IMR-90 (cell line): ENCODE data around the gene IL2RA. TPM values are rescaled to one million over a fixed set of nuclear protein-coding genes. Genes with fewer than 3 reads are reported as not detected.

Experiments used
- ATAC-seq: fragments of 200-7000 bp; cut with Tn5 transposase; 2 replicates; pipeline ENCODE4 v1.9.1; 2020; ENCODE audit warnings: low read depth, mild to moderate bottlenecking, moderate library complexity
- BruUV-seq: library from RNA; stranded (reverse); fragments of 400-500 nt; replicated peaks from 2 replicates; lab custom pipeline; 2021; lab: Mats Ljungman, UMichigan
- CTCF ChIA-PET: fragments of 300-600 bp; formaldehyde crosslinking; extraction: SDS; loops from one replicate; lab custom pipeline; 2021; ENCODE audit warnings: antibody characterized with exemption; lab: Yijun Ruan, JAX
- POLR2A ChIA-PET: fragments of 300-600 bp; sonication (Branson Sonifier 250); formaldehyde crosslinking; loops from one replicate; lab custom pipeline; 2022; ENCODE audit warnings: antibody characterized with exemption; ENCODE audit not compliant: unreplicated experiment; lab: Charles Lee
- DNase-seq: peaks from one replicate; pipeline ENCODE4 v3.0.0; 2013
- H2AFZ ChIP-seq: replicated peaks from 2 replicates; pipeline ENCODE3; 2013; ENCODE audit warnings: low read length, mild to moderate bottlenecking; ENCODE audit not compliant: poor library complexity
- H2AK5ac ChIP-seq: 2 replicates; pipeline ENCODE4 v1.6.1; 2013; ENCODE audit warnings: low read depth, low read length, inconsistent platforms
- H2AK9ac ChIP-seq: replicated peaks from 2 replicates; pipeline ENCODE3; 2013; ENCODE audit warnings: mild to moderate bottlenecking, low read depth, low read length, moderate library complexity; ENCODE audit not compliant: poor library complexity
- H2BK120ac ChIP-seq: 2 replicates; pipeline ENCODE4 v1.6.1; 2013; ENCODE audit warnings: low read depth, low read length, inconsistent platforms
- H2BK15ac ChIP-seq: 3 replicates; pipeline ENCODE4 v1.6.1; 2013; ENCODE audit warnings: low read depth, low read length, inconsistent platforms
- H2BK20ac ChIP-seq: 2 replicates; pipeline ENCODE4 v1.6.1; 2013; ENCODE audit warnings: low read depth, mild to moderate bottlenecking, inconsistent platforms, low read length, moderate library complexity
- H2BK5ac ChIP-seq: 2 replicates; pipeline ENCODE4 v1.6.1; 2013; ENCODE audit warnings: mild to moderate bottlenecking, low read depth, low read length, inconsistent platforms; ENCODE audit not compliant: poor library complexity, severe bottlenecking
- H3K14ac ChIP-seq: replicated peaks from 2 replicates; pipeline ENCODE4 v1.6.1; 2013; ENCODE audit warnings: low read depth, low read length, inconsistent platforms
- H3K18ac ChIP-seq: 2 replicates; pipeline ENCODE4 v1.6.1; 2013; ENCODE audit warnings: low read depth, low read length, control low read depth
- H3K23ac ChIP-seq: 2 replicates; pipeline ENCODE4 v1.6.1; 2013; ENCODE audit warnings: low read depth, low read length, inconsistent platforms
- H3K27ac ChIP-seq: 2 replicates; pipeline ENCODE4 v1.5.1; 2013; ENCODE audit warnings: mild to moderate bottlenecking, control low read depth, low read length; ENCODE audit not compliant: insufficient read depth
- H3K27me3 ChIP-seq: 2 replicates; pipeline ENCODE4 v1.6.1; 2013; ENCODE audit warnings: low read length; ENCODE audit not compliant: control insufficient read depth, insufficient read depth
- H3K36me3 ChIP-seq: 2 replicates; pipeline ENCODE4 v1.6.1; 2013; ENCODE audit warnings: low read length, mixed read lengths; ENCODE audit not compliant: control insufficient read depth, insufficient read depth
- H3K4ac ChIP-seq: 2 replicates; pipeline ENCODE4 v1.6.1; 2013; ENCODE audit warnings: low read depth, low read length, inconsistent platforms
- H3K4me1 ChIP-seq: 2 replicates; pipeline ENCODE4 v1.6.1; 2013; ENCODE audit warnings: low read length, mixed read lengths; ENCODE audit not compliant: control insufficient read depth, insufficient read depth
- H3K4me2 ChIP-seq: 2 replicates; pipeline ENCODE4 v1.6.1; 2013; ENCODE audit warnings: low read depth, mild to moderate bottlenecking, control low read depth, low read length, moderate library complexity
- H3K4me3 ChIP-seq: 2 replicates; pipeline ENCODE4 v1.5.1; 2013; ENCODE audit warnings: low read depth, mild to moderate bottlenecking, control low read depth, low read length, moderate library complexity; ENCODE audit not compliant: insufficient read depth
- H3K56ac ChIP-seq: 2 replicates; pipeline ENCODE4 v1.6.1; 2013; ENCODE audit warnings: low read length, inconsistent platforms; ENCODE audit not compliant: insufficient read depth; ENCODE audit errors: extremely low read depth
- H3K79me1 ChIP-seq, 2 experiments: 2 replicates each; pipeline ENCODE4 v1.6.1; 2013; ENCODE audit warnings: low read length in 2 of 2, inconsistent platforms in 1 of 2, low read depth in 1 of 2
- H3K9ac ChIP-seq: 2 replicates; pipeline ENCODE4 v1.6.1; 2013; ENCODE audit warnings: low read depth, low read length, control low read depth
- H3K9me1 ChIP-seq: 2 replicates; pipeline ENCODE4 v1.6.1; 2013; ENCODE audit warnings: low read length, inconsistent platforms; ENCODE audit not compliant: insufficient read depth
- H3K9me3 ChIP-seq: 2 replicates; pipeline ENCODE4 v1.6.1; 2013; ENCODE audit warnings: low read length; ENCODE audit not compliant: control insufficient read depth, insufficient read depth
- H4K20me1 ChIP-seq: 2 replicates; pipeline ENCODE4 v1.6.1; 2013; ENCODE audit warnings: low read length, inconsistent platforms; ENCODE audit not compliant: insufficient read depth
- H4K5ac ChIP-seq: 2 replicates; pipeline ENCODE4 v1.6.1; 2013; ENCODE audit warnings: mild to moderate bottlenecking, low read depth, low read length, control low read depth
- H4K8ac ChIP-seq, 2 experiments: 2 replicates each; pipeline ENCODE4 v1.6.1; 2013; ENCODE audit warnings: low read depth in 2 of 2, low read length in 2 of 2, control low read depth in 1 of 2, inconsistent platforms in 1 of 2
- H4K91ac ChIP-seq: 2 replicates; pipeline ENCODE4 v1.6.1; 2013; ENCODE audit warnings: low read depth, low read length, inconsistent platforms; ENCODE audit not compliant: insufficient read depth
- BHLHE40 ChIP-seq: fragments of 150-350 bp; IDR thresholded peaks from 2 replicates; pipeline ENCODE4 v1.6.1; 2016; ENCODE audit warnings: mild to moderate bottlenecking, low read depth, low read length
- CEBPB ChIP-seq: IDR thresholded peaks from 2 replicates; pipeline ENCODE4 v1.6.1; 2012; ENCODE audit warnings: low read depth, low read length, improper control_type of control experiment
- CHD1 ChIP-seq: IDR thresholded peaks from 2 replicates; pipeline ENCODE4 v1.6.1; 2012; ENCODE audit warnings: low read depth, low read length, improper control_type of control experiment
- FOS ChIP-seq: fragments of 150-350 bp; IDR thresholded peaks from 2 replicates; pipeline ENCODE4 v1.6.1; 2016; ENCODE audit warnings: low read depth, low read length
- MAFK ChIP-seq: IDR thresholded peaks from 2 replicates; pipeline ENCODE4 v1.6.1; 2012; ENCODE audit warnings: low read depth, low read length, improper control_type of control experiment
- MAZ ChIP-seq: IDR thresholded peaks from 2 replicates; pipeline ENCODE4 v1.6.1; 2012; ENCODE audit warnings: low read depth, mild to moderate bottlenecking, low read length, improper control_type of control experiment, moderate library complexity, borderline replicate concordance
- MXI1 ChIP-seq: IDR thresholded peaks from 2 replicates; pipeline ENCODE4 v1.6.1; 2012; ENCODE audit warnings: low read depth, mild to moderate bottlenecking, low read length, moderate library complexity, borderline replicate concordance
- NFE2L2 ChIP-seq: fragments of 150-350 bp; IDR thresholded peaks from 2 replicates; pipeline ENCODE4 v1.6.1; 2016; ENCODE audit warnings: low read depth, mild to moderate bottlenecking, low read length
- POLR2A ChIP-seq: IDR thresholded peaks from 2 replicates; pipeline ENCODE4 v1.6.1; 2012; ENCODE audit warnings: mild to moderate bottlenecking, low read depth, low read length
- RAD21 ChIP-seq: IDR thresholded peaks from 2 replicates; pipeline ENCODE4 v1.6.1; 2012; ENCODE audit warnings: low read length, improper control_type of control experiment
- RCOR1 ChIP-seq: IDR thresholded peaks from 2 replicates; pipeline ENCODE4 v1.6.1; 2012; ENCODE audit warnings: mild to moderate bottlenecking, low read length, improper control_type of control experiment; ENCODE audit not compliant: insufficient replicate concordance
- RFX5 ChIP-seq: IDR thresholded peaks from 2 replicates; pipeline ENCODE4 v1.8.0; 2012; ENCODE audit warnings: low read depth, mild to moderate bottlenecking, low read length, moderate library complexity
- SMC3 ChIP-seq: fragments of 150-350 bp; IDR thresholded peaks from 2 replicates; pipeline ENCODE4 v1.6.1; 2016; ENCODE audit warnings: low read depth, mild to moderate bottlenecking, antibody characterized with exemption, low read length, moderate library complexity
- WGBS, 2 experiments: methylation state at CpG; one replicate each; pipeline versions ENCODE4 v1.1.5 to v1.1.7; 2013; ENCODE audit warnings: missing lambda C conversion rate in 2 of 2; ENCODE audit not compliant: insufficient read length in 1 of 2; ENCODE audit errors: extremely low coverage in 2 of 2; 5-methylcytosine and 5-hydroxymethylcytosine counted together
- dilution Hi-C: fragments of 300-500 bp; cut with HindIII; formaldehyde crosslinking; loops from one replicate; pipeline ENCODE4 v1.14.3; 2018; ENCODE audit warnings: low sequenced_read_pairs; ENCODE audit not compliant: unreplicated experiment
- in situ Hi-C: fragments of 300-500 bp; cut with MboI; formaldehyde crosslinking; loops from 3 replicates; pipeline ENCODE4 v1.14.3; 2019; ENCODE audit warnings: low sequenced_read_pairs, inconsistent platforms, mixed read lengths
- intact Hi-C: fragments of 100-400 bp; cut with micrococcal nuclease; formaldehyde crosslinking; loops from 2 replicates; pipeline ENCODE4 v1.10.0; 2022
- polyA plus RNA-seq, 3 experiments: library from polyadenylated mRNA; depleted of rRNA; stranded (reverse); fragments of >200 nt; gene quantifications; 2 replicates each; pipeline ENCODE4 v1.2.3, GENCODE V29; 2012; ENCODE audit warnings: low replicate concordance in 1 of 3
- total RNA-seq: library from RNA; depleted of rRNA; stranded (reverse); fragments of >200 nt; gene quantifications from 2 replicates; pipeline ENCODE4 v1.2.3, GENCODE V29; 2012
- TF ChIP-seq, protein P1 (sequence below): fragments of 150-350 bp; IDR thresholded peaks from 2 replicates; pipeline ENCODE4 v1.6.1; 2017; ENCODE audit warnings: mild to moderate bottlenecking, antibody characterized with exemption, low read length, low read depth
- TF ChIP-seq, protein P2 (sequence below): conservative IDR thresholded peaks from 2 replicates; pipeline ENCODE4 v1.5.1; 2012; ENCODE audit warnings: mild to moderate bottlenecking, low read depth, low read length, improper control_type of control experiment
- TF ChIP-seq, protein P3 (sequence below): fragments of 150-350 bp; IDR thresholded peaks from 2 replicates; pipeline ENCODE4 v1.6.1; 2016; ENCODE audit warnings: low read depth, mild to moderate bottlenecking, low read length, moderate library complexity, borderline replicate concordance

Gene IL2RA
- total and polyA plus RNA-seq, 2 of the 4 experiments (the other 2 are of a cell fraction): not detected

DNA sequence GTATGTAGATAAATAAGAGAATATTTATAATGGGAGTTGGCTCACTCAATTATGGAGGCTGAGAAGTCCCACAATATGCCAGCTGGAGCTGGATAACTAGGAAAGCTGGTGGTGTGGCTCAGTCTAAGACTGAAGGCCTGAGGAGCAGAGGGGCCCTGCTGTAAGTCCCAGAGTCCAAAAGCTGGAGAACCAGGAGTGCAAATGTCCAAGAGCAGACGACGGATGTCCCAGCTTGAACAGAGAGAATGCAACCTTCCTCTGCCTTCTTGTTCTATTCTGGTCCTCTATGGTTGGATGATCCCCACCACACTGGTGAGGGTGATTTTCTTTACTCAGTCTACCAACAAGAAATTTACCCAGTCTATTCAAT, 13.2 kb downstream of the IL2RA start:
- Histone ChIP-seq H3K4me3 (no peak overlapping the region), H3K27ac (no peak overlapping the region), H2BK20ac (no peak overlapping the region), H3K4ac (no peak overlapping the region), H3K23ac (no peak overlapping the region), H3K4me2 (no peak overlapping the region), H2BK120ac (no peak overlapping the region), H4K91ac (no peak overlapping the region), H2BK15ac (no peak overlapping the region), H3K27me3 (peaks cover 44% of the 10 kb centered on the region), H2AK9ac (no peak overlapping the region), H4K20me1 (no peaks in the 10 kb centered on the region), H3K36me3 (no peaks in the 10 kb centered on the region), H3K14ac (no peak overlapping the region), H2AFZ (no peak overlapping the region), H3K79me1 (no peaks in the 10 kb centered on the region), H2BK5ac (no peak overlapping the region), H3K56ac (no peak overlapping the region), H2AK5ac (no peak overlapping the region), H3K9me1 (no peaks in the 10 kb centered on the region), H3K18ac (no peak overlapping the region), H4K5ac (no peak overlapping the region), H3K4me1 (peaks cover 3% of the 10 kb centered on the region; the same call in 1 of the 2 replicates), H3K9me3 (no peaks in the 10 kb centered on the region; the same call in 1 of the 2 replicates), H4K8ac (no peak overlapping the region), H3K9ac (no peak overlapping the region)
- ChIA-PET CTCF (no interaction called here), POLR2A (no interaction called here)
- in situ Hi-C loops (no loop called here), intact Hi-C loops (no loop called here), dilution Hi-C loops (no loop called here)
- no peak for DNase-seq
- TF ChIP-seq MAFK: no peak
- no peak for TF ChIP-seq MXI1
- TF ChIP-seq, protein P1, sequence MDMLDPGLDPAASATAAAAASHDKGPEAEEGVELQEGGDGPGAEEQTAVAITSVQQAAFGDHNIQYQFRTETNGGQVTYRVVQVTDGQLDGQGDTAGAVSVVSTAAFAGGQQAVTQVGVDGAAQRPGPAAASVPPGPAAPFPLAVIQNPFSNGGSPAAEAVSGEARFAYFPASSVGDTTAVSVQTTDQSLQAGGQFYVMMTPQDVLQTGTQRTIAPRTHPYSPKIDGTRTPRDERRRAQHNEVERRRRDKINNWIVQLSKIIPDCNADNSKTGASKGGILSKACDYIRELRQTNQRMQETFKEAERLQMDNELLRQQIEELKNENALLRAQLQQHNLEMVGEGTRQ: no peak
- TF ChIP-seq BHLHE40: no peak
- no peak for TF ChIP-seq CEBPB
- TF ChIP-seq, protein P2, sequence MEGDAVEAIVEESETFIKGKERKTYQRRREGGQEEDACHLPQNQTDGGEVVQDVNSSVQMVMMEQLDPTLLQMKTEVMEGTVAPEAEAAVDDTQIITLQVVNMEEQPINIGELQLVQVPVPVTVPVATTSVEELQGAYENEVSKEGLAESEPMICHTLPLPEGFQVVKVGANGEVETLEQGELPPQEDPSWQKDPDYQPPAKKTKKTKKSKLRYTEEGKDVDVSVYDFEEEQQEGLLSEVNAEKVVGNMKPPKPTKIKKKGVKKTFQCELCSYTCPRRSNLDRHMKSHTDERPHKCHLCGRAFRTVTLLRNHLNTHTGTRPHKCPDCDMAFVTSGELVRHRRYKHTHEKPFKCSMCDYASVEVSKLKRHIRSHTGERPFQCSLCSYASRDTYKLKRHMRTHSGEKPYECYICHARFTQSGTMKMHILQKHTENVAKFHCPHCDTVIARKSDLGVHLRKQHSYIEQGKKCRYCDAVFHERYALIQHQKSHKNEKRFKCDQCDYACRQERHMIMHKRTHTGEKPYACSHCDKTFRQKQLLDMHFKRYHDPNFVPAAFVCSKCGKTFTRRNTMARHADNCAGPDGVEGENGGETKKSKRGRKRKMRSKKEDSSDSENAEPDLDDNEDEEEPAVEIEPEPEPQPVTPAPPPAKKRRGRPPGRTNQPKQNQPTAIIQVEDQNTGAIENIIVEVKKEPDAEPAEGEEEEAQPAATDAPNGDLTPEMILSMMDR: no peak
- no peak for TF ChIP-seq RAD21
- no peak for TF ChIP-seq RCOR1
- no peak for TF ChIP-seq POLR2A
- TF ChIP-seq RFX5: no peak
- TF ChIP-seq SMC3: no peak
- TF ChIP-seq, protein P3, sequence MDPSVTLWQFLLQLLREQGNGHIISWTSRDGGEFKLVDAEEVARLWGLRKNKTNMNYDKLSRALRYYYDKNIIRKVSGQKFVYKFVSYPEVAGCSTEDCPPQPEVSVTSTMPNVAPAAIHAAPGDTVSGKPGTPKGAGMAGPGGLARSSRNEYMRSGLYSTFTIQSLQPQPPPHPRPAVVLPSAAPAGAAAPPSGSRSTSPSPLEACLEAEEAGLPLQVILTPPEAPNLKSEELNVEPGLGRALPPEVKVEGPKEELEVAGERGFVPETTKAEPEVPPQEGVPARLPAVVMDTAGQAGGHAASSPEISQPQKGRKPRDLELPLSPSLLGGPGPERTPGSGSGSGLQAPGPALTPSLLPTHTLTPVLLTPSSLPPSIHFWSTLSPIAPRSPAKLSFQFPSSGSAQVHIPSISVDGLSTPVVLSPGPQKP: no peak
- TF ChIP-seq CHD1: no peak
- TF ChIP-seq MAZ: no peak
- no peak for TF ChIP-seq NFE2L2
- TF ChIP-seq FOS: no peak
- no TSS peak for BruUV-seq
- WGBS, 2 experiments: no CpG with 5 or more reads among the region's 2 CpGs
- ATAC-seq: no peak
